Left ventricle myocardium inferior (tissue), 1 donor: ENCODE data around the gene CRTC1. TPM values are rescaled to one million over a fixed set of nuclear protein-coding genes. Genes with fewer than 3 reads are reported as not detected.

Source experiments
- DNase-seq: peaks from one replicate; pipeline ENCODE4 v3.0.0-alpha.2; 2020
- H3K27ac ChIP-seq: fragments of 200-600 bp; replicated peaks from 2 replicates; pipeline ENCODE4 v1.8.0; 2021
- H3K27me3 ChIP-seq: fragments of 200-600 bp; 2 replicates; pipeline ENCODE4 v1.8.0; 2021; ENCODE audit warnings: low read depth
- H3K36me3 ChIP-seq: fragments of 200-600 bp; 2 replicates; pipeline ENCODE4 v1.8.0; 2021
- H3K4me1 ChIP-seq: fragments of 200-600 bp; 2 replicates; pipeline ENCODE4 v1.8.0; 2021
- H3K4me3 ChIP-seq: fragments of 200-600 bp; 2 replicates; pipeline ENCODE4 v1.8.0; 2021; ENCODE audit warnings: mild to moderate bottlenecking, moderate library complexity
- H3K9me3 ChIP-seq: fragments of 200-600 bp; replicated peaks from 2 replicates; pipeline ENCODE4 v1.8.0; 2021
- intact Hi-C: fragments of 100-400 bp; cut with micrococcal nuclease; formaldehyde crosslinking; loops from one replicate; pipeline ENCODE4 v1.11.0; 2022
- total RNA-seq: library from RNA; stranded (reverse); fragmentation: NEBNext Ultra II Directional; extraction: Animal tissue kit (Norgen Biotek cat#: 25700); gene quantifications from one replicate; pipeline ENCODE4 v1.2.1, GENCODE V29; 2021
- TF ChIP-seq, protein P1 (sequence below): fragments of 200-600 bp; IDR thresholded peaks from 2 replicates; pipeline ENCODE4 v1.8.0; 2021; ENCODE audit warnings: antibody characterized with exemption, mild to moderate bottlenecking, borderline replicate concordance
- donor health status: DM: no; HTN: yes; CAD: no; lungs with severe emphysema.

The CRTC1 gene
- total RNA-seq, 1 donor from 2014 or later, result 9.7 TPM

DNA sequence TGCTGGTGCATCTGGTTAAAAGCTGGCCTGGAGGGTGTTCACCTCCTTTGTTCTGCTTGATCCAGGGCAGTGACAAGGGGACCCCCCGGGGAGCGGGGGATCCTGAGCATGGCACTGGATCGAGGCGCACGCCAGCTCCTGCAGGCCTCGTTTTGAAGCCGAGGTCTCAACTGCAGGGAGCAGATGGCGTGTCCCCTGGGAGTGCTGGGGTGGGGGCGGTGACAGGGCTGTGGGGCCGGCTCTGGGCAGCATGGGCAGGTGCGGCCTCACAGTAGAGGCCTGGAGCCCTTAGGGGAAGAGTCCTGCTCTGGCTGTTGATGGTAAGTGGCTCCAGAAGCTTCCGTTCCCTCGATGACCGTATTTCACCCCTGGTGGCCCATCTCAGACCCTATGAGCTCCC is 51.8 kb downstream of the CRTC1 start:
- no peak for DNase-seq
- TF ChIP-seq, protein P1, sequence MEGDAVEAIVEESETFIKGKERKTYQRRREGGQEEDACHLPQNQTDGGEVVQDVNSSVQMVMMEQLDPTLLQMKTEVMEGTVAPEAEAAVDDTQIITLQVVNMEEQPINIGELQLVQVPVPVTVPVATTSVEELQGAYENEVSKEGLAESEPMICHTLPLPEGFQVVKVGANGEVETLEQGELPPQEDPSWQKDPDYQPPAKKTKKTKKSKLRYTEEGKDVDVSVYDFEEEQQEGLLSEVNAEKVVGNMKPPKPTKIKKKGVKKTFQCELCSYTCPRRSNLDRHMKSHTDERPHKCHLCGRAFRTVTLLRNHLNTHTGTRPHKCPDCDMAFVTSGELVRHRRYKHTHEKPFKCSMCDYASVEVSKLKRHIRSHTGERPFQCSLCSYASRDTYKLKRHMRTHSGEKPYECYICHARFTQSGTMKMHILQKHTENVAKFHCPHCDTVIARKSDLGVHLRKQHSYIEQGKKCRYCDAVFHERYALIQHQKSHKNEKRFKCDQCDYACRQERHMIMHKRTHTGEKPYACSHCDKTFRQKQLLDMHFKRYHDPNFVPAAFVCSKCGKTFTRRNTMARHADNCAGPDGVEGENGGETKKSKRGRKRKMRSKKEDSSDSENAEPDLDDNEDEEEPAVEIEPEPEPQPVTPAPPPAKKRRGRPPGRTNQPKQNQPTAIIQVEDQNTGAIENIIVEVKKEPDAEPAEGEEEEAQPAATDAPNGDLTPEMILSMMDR, result no peak
- Histone ChIP-seq H3K27ac (no peak overlapping the region), H3K4me1 (peaks cover 17% of the 10 kb centered on the region), H3K9me3 (no peaks in the 10 kb centered on the region), H3K4me3 (no peak overlapping the region), H3K27me3 (no peaks in the 10 kb centered on the region), H3K36me3 (no peaks in the 10 kb centered on the region)
- intact Hi-C loops, result no loop called here

DNA sequence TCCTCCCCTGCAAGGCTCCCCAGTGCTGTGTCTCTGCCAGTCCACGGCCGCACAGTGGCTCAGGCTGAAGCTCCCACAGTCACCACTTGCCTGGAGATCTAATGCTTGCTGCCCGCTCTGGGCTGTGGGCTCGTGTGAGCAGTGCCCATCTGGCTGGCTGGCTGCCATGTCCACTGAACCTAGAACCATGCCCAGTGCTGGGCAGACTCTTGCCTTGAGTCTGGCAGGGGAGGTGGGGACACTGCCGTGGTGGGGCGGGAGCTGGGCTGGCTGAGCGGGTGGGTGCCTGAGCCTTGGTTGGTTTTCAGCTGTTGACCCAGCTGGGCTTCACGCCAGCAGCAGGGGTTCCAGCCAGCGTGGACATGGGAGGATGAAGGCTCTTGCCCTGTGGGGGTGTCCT is 52.3 kb downstream of the CRTC1 start:
- TF ChIP-seq, protein P1, result no peak
- no peaks in the 10 kb centered on the region for H3K9me3 ChIP-seq
- no peaks in the 10 kb centered on the region for H3K36me3 ChIP-seq
- H3K4me3 ChIP-seq, result no peak overlapping the region
- peaks cover 22% of the 10 kb centered on the region for H3K4me1 ChIP-seq
- no peak for DNase-seq
- no peaks in the 10 kb centered on the region for H3K27me3 ChIP-seq
- no peak overlapping the region for H3K27ac ChIP-seq
- intact Hi-C loops, result no loop called here

DNA sequence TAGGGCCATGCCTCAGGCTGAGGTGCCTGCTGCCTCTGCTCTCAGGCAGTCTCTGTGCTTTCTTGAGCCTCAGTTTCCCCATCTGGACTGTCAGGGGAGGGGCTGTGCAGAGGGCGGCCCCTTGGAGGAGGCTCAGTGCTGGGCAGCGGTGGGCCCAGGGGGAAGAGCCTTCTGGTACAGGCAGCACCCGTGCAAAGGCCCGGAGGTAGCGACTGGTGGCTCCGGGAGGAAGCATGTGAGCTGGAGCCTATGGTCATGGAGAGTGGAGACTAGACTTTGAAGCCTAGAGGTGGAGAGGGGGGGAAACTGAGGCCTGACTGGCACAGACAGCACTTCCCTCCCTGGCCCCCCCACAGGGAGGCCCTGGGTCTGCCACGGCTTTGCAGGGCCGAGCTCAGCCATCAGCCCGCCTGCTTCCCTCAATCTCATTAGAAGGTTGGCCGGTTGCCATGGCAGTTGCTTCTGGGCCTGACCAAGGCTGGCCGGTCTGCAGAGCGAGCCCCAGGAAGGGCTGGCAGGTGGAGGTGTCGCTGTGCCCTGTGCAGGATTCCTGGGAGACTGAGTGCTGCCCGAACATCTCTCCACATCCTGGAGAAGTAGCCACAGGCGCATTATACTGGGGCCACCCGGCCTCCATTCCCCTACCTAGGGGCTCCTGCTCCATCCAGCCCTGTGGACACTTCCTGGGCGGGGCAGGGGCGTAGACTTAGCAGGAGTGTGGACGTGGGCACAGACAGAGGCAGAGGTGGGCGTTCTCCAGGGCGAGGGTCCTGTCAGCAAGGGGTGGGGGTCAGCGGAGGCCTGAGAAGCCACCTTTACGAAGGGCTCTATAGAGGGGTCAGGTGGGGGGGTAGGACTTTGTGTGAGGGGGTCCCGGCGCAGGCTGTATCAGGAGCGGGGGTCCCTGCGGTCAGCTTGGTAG is 53.2 kb downstream of the CRTC1 start:
- H3K27ac ChIP-seq, result no peak overlapping the region
- H3K27me3 ChIP-seq, result no peaks in the 10 kb centered on the region
- H3K4me1 ChIP-seq, result peaks cover 31% of the 10 kb centered on the region
- no peak for DNase-seq
- intact Hi-C loops, result no loop called here
- TF ChIP-seq, protein P1, result no peak
- no peak overlapping the region for H3K4me3 ChIP-seq
- H3K36me3 ChIP-seq, result no peaks in the 10 kb centered on the region
- no peaks in the 10 kb centered on the region for H3K9me3 ChIP-seq

DNA sequence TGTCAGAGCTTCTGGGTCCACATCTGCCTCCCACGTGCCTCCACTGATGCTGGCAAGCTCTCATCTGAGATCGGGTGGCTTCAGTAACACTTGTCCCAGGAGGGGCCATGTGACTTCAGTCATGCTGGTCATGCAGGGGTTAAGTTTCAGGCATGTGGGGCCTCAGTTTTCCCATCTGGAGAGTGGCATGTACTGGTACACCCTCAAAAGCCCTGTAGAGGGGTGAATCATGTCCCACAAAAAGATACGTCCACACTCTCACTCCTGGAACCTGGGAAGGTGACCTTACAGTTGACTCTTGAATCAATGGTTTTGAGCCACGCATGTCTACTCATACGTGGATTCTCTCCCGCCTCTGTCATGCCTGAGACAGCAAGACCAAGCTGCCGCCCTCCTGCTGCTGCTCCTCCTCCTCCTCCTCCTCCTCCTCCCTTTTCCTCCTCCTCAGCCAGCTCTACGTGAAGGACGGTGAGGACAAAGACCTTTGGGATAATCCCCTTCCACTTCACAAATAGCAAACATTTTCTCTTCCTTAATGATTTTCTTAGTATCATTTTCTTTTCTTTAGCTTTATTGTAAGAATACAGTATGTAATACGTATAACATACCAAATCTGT is 54.0 kb downstream of the CRTC1 start:
- no peaks in the 10 kb centered on the region for H3K27me3 ChIP-seq
- intact Hi-C loops, result no loop called here
- no peaks in the 10 kb centered on the region for H3K9me3 ChIP-seq
- peaks cover 38% of the 10 kb centered on the region for H3K4me1 ChIP-seq
- no peak overlapping the region for H3K27ac ChIP-seq
- DNase-seq, result no peak
- TF ChIP-seq, protein P1, result no peak
- no peaks in the 10 kb centered on the region for H3K36me3 ChIP-seq
- no peak overlapping the region for H3K4me3 ChIP-seq

DNA sequence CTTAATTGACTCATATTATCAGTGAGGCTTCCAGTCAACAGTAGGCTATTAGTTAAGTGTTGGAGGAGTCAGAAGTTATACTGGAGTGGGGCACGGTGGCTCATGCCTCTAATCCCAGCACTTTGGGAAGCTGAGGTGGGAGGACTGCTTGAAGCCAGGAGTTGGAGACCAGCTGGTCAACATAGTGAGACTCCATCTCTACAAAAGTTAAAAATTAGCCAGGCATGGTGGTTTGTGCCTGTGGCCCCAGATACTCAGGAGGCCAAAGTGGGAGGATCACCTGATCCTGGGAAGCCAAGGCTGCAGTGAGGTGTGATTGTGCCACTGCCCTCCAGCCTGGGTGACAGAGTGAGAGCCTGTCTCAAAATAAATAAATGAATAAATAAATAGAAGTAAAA is 54.5 kb downstream of the CRTC1 start:
- H3K27me3 ChIP-seq, result no peaks in the 10 kb centered on the region
- no peak for DNase-seq
- TF ChIP-seq, protein P1, result no peak
- intact Hi-C loops, result no loop called here
- no peaks in the 10 kb centered on the region for H3K9me3 ChIP-seq
- H3K27ac ChIP-seq, result no peak overlapping the region
- no peak overlapping the region for H3K4me3 ChIP-seq
- no peaks in the 10 kb centered on the region for H3K36me3 ChIP-seq
- peaks cover 42% of the 10 kb centered on the region for H3K4me1 ChIP-seq
